HepG2 (cell line): Measurements from ENCODE around the gene USP1. TPM values are rescaled to one million over a fixed set of nuclear protein-coding genes. Genes with fewer than 3 reads are reported as not detected.
A peak's percentile ranks its signal among the peaks of the same experiment; 100 is the strongest.

Experiments
- ATAC-seq: fragments of 200-7000 bp; cut with Tn5 transposase; 3 replicates; pipeline ENCODE4 v1.9.1; 2020; ENCODE audit warnings: mild to moderate bottlenecking, moderate library complexity
- BruUV-seq: library from RNA; stranded (reverse); fragments of 400-500 nt; replicated peaks from 2 replicates; lab custom pipeline; 2021; lab: Mats Ljungman, UMichigan
- CTCF ChIA-PET: fragments of 300-600 bp; formaldehyde crosslinking; extraction: SDS; loops from one replicate; lab custom pipeline; 2021; ENCODE audit warnings: low total read pairs, inconsistent platforms, low intra/inter-chr PET ratio; lab: Yijun Ruan, JAX
- POLR2A ChIA-PET: fragments of 350-600 bp; sonication (Branson Sonifier 250); formaldehyde crosslinking; loops from one replicate; lab custom pipeline; 2020; ENCODE audit warnings: antibody characterized with exemption, inconsistent platforms; lab: Yijun Ruan, JAX
- DNase-seq: peaks from one replicate; pipeline ENCODE4 v3.0.0-alpha.2; 2015; ENCODE audit warnings: low spot score
- FAIRE-seq: peaks from 3 replicates; lab custom pipeline; 2011; peaks lifted over from hg19 to GRCh38; lab: Jason Lieb, UNC
- H2AFZ ChIP-seq: one replicate; pipeline ENCODE4 v1.6.1; 2011; ENCODE audit warnings: low read length, inconsistent platforms
- H3K27ac ChIP-seq: fragments of 300-600 bp; 3 replicates; pipeline ENCODE4 v1.8.0; 2011; ENCODE audit warnings: mixed run types, mild to moderate bottlenecking, mixed read lengths, low read length, inconsistent platforms; ENCODE audit not compliant: insufficient read depth; ENCODE audit errors: extremely low read length
- H3K27me3 ChIP-seq, 2 experiments: fragments of 200-600 bp in 1 of 2; 2 replicates in 1 of 2; 3 replicates in 1 of 2; pipeline versions ENCODE4 v1.6.0 to v1.8.0; 2011; ENCODE audit warnings: low read length in 2 of 2, mild to moderate bottlenecking in 2 of 2, moderate library complexity in 2 of 2, inconsistent platforms in 1 of 2; ENCODE audit not compliant: insufficient read depth in 2 of 2, control insufficient read depth in 1 of 2
- H3K36me3 ChIP-seq, 2 experiments: fragments of 200-600 bp in 1 of 2; replicated peaks in 1 of 2; 2 replicates in 1 of 2; 3 replicates in 1 of 2; pipeline versions ENCODE4 v1.5.1 to v1.8.0; 2011; ENCODE audit warnings: low read length in 2 of 2, inconsistent platforms in 1 of 2; ENCODE audit not compliant: insufficient read depth in 2 of 2, control insufficient read depth in 1 of 2
- H3K4me1 ChIP-seq: 2 replicates; pipeline ENCODE4 v1.5.1; 2012; ENCODE audit warnings: low read length, inconsistent platforms; ENCODE audit not compliant: insufficient read depth
- H3K4me2 ChIP-seq: 2 replicates; pipeline ENCODE4 v1.6.0; 2011; ENCODE audit warnings: low read depth, low read length, inconsistent platforms
- H3K4me3 ChIP-seq, 3 experiments: fragments of 200-600 bp in 1 of 3; sonication (generic), shearing (Covaris generic) in 1 of 3; replicated peaks in 1 of 3; 2 replicates each; pipeline ENCODE4 v1.5.1; 2011 to 2016; ENCODE audit warnings: low read length in 3 of 3, inconsistent platforms in 2 of 3, low read depth in 2 of 3, mild to moderate bottlenecking in 2 of 3, control low read depth in 1 of 3, mixed read lengths in 1 of 3; ENCODE audit not compliant: insufficient read depth in 1 of 3
- H3K79me2 ChIP-seq: one replicate; pipeline ENCODE4 v1.6.1; 2011; ENCODE audit warnings: low read length, inconsistent platforms; ENCODE audit not compliant: insufficient read depth
- H3K9ac ChIP-seq: 2 replicates; pipeline ENCODE4 v1.6.0; 2011; ENCODE audit warnings: mild to moderate bottlenecking, low read depth, low read length, inconsistent platforms; ENCODE audit not compliant: insufficient read depth
- H3K9me3 ChIP-seq: 2 replicates; pipeline ENCODE4 v1.5.1; 2012; ENCODE audit warnings: mild to moderate bottlenecking, low read length
- H4K20me1 ChIP-seq: 2 replicates; pipeline ENCODE4 v1.6.0; 2011; ENCODE audit warnings: inconsistent platforms, mild to moderate bottlenecking, low read length, moderate library complexity; ENCODE audit not compliant: insufficient read depth
- ARID3A ChIP-seq: IDR thresholded peaks from 2 replicates; pipeline ENCODE4 v1.6.1; 2012; ENCODE audit warnings: low read depth, low read length, improper control_type of control experiment
- CREB1 ChIP-seq, 2 experiments: fragments of 450-650 bp in 1 of 2; IDR thresholded peaks; 2 replicates each; pipeline ENCODE4 v1.6.1; 2016 to 2017; ENCODE audit warnings: control low read depth in 1 of 2, mild to moderate bottlenecking in 1 of 2, missing compliant biosample characterization in 1 of 2, missing genetic modification characterization in 1 of 2
- E2F1 ChIP-seq: sonication (generic); formaldehyde crosslinking; IDR thresholded peaks from 2 replicates; pipeline ENCODE4 v1.5.0; 2020; ENCODE audit warnings: missing genetic modification reagents
- NFKBIZ ChIP-seq: IDR thresholded peaks from 2 replicates; pipeline ENCODE4 v1.6.1; 2018; ENCODE audit warnings: missing genetic modification reagents, missing compliant biosample characterization
- POGZ ChIP-seq: sonication (generic); formaldehyde crosslinking; IDR thresholded peaks from 2 replicates; pipeline ENCODE4 v1.4.0; 2020; ENCODE audit warnings: mild to moderate bottlenecking, missing genetic modification reagents
- STAT6 ChIP-seq: sonication (generic); formaldehyde crosslinking; IDR thresholded peaks from 2 replicates; pipeline ENCODE4 v1.4.0; 2020; ENCODE audit warnings: missing genetic modification reagents, mild to moderate bottlenecking, borderline replicate concordance
- ZNF335 ChIP-seq: sonication (generic); formaldehyde crosslinking; IDR thresholded peaks from 2 replicates; pipeline ENCODE4 v1.4.0; 2020; ENCODE audit warnings: missing genetic modification reagents
- ZNF772 ChIP-seq: sonication (generic); formaldehyde crosslinking; IDR thresholded peaks from 2 replicates; pipeline ENCODE4 v1.5.0; 2020; ENCODE audit warnings: mild to moderate bottlenecking, missing genetic modification reagents
- ZNF792 ChIP-seq: IDR thresholded peaks from 2 replicates; pipeline ENCODE4 v1.6.1; 2016
- WGBS: methylation state at CpG from one replicate; pipeline ENCODE4 v1.1.6; 2017; ENCODE audit warnings: low lambda C conversion rate; 5-methylcytosine and 5-hydroxymethylcytosine counted together
- in situ Hi-C: cut with HindIII; loops from 2 replicates; pipeline ENCODE4 v1.10.0; 2017; ENCODE audit warnings: low pct_unique_long_range_greater_than_20kb; ENCODE audit not compliant: extremely low pct_ligation_motif_present
- intact Hi-C: fragments of 100-400 bp; cut with micrococcal nuclease; formaldehyde crosslinking; loops from one replicate; pipeline ENCODE4 v1.10.0; 2022; ENCODE audit not compliant: unreplicated experiment
- polyA plus RNA-seq, 8 experiments: library from polyadenylated mRNA; depleted of rRNA in 3 of 8; stranded (reverse) in 7 of 8; unstranded in 1 of 8; fragments of >200 nt; fragmentation: Illumina TruSeq in 4 of 8; extraction: Trizol in 4 of 8; gene quantifications; 2 replicates each; pipeline versions ENCODE4 v1.2.1 to v1.2.3, GENCODE V29; 2011 to 2016; ENCODE audit warnings: low read depth in 4 of 8, missing spikeins in 1 of 8, mixed read lengths in 1 of 8; ENCODE audit not compliant: insufficient read depth in 1 of 8
- total RNA-seq, 5 experiments: library from RNA; depleted of rRNA; stranded (reverse); fragments of >200 nt; fragmentation: Illumina TruSeq; extraction: Trizol; gene quantifications; 2 replicates each; pipeline ENCODE4 v1.2.3, GENCODE V29; 2016; ENCODE audit warnings: low read depth in 1 of 5

The USP1 gene
- total and polyA plus RNA-seq, 2 of the 13 experiments (the other 11 are each of a cell fraction or from before 2014, with no cell fraction given), result 9.0 to 64.6 TPM

- POLR2A ChIA-PET, result interaction anchor here (1.6 kb wide), 1 partner anchor 16 kb away, joined by 4 read pairs; no protein-coding TSS in a partner anchor
- peak overlapping the region; percentile 99 for H3K9ac ChIP-seq
- in situ Hi-C loops, result no loop called here
- H3K27ac ChIP-seq, result peak overlapping the region; percentile 45
- peaks cover 31% of the 10 kb centered on the region for H3K4me1 ChIP-seq
- H3K79me2 ChIP-seq, result peaks cover 68% of the 10 kb centered on the region
- H3K4me2 ChIP-seq, result peak overlapping the region; percentile 85
- intact Hi-C loops, result no loop called here
- H3K27me3 ChIP-seq, result no peaks in the 10 kb centered on the region; a peak in 1 of 5 replicates
- 2% methylated on average over 4 of the region's 4 CpGs for WGBS
- no TSS peak for BruUV-seq
- peaks cover 11% of the 10 kb centered on the region for H4K20me1 ChIP-seq
- TF ChIP-seq E2F1 (CRISPR knock-in tag), result 0 out of 2 replicates have a peak, but pooled peaks have one; percentile 22
- TF ChIP-seq ZNF772 (CRISPR knock-in tag), result no peak
- TF ChIP-seq ARID3A, result 0 out of 2 replicates have a peak, but pooled peaks have one; percentile 44
- TF ChIP-seq CREB1 (IDR thresholded peaks at IDR 0.05), result no peak
- 0 out of 2 replicates have a peak, but pooled peaks have one; percentile 14 for TF ChIP-seq CREB1 (CRISPR knock-in tag; IDR thresholded peaks at IDR 0.05)
- no peak for TF ChIP-seq NFKBIZ (CRISPR knock-in tag)
- TF ChIP-seq POGZ (CRISPR knock-in tag), result no peak
- no peak for TF ChIP-seq ZNF792 (CRISPR knock-in tag)
- no peak for TF ChIP-seq STAT6 (CRISPR knock-in tag)
- TF ChIP-seq ZNF335 (CRISPR knock-in tag), result peak; percentile 73; the same call in 1 of the 2 replicates
- no peak overlapping the region for H2AFZ ChIP-seq
- peaks cover 4 to 35% of the 10 kb centered on the region in 2 experiments for H3K36me3 ChIP-seq
- CTCF ChIA-PET, result no interaction called here
- H3K4me3 ChIP-seq, result peak overlapping the region; percentile 86 to 95 (median 93); a peak in 5 of 6 replicates
- ATAC-seq (no peak), DNase-seq (peak; percentile 43), FAIRE-seq (peak; percentile 88)
- no peaks in the 10 kb centered on the region for H3K9me3 ChIP-seq
Measured at GRCh38 chr1:62439652-62440371, 3.0 kb downstream of the USP1 start.
